Activated T-cell treated with anti-CD3 and anti-CD28 coated beads, Interleukin-2, amount 50 U/mL, for 72 hours (primary cell): ENCODE measurements around the gene AKAP13. TPM values are rescaled to one million over a fixed set of nuclear protein-coding genes. Genes with fewer than 3 reads are reported as not detected.

Source experiments
- ATAC-seq, 2 donors: fragments of 150-1000 bp; cut with Tn5 transposase; replicated peaks in 1 of 2; 2 replicates each; pipeline ENCODE4 v1.10.0; 2021; ENCODE audit warnings: moderate library complexity in 2 of 2, mild to moderate bottlenecking in 1 of 2
- DNase-seq, 2 donors: peaks; one replicate each; pipeline ENCODE4 v3.0.0; 2021 to 2022; ENCODE audit warnings: mixed read lengths in 1 of 2
- H3K27ac Mint-ChIP-seq: one replicate; pipeline ENCODE4 v1.8.0; 2022; ENCODE audit warnings: mild to moderate bottlenecking, moderate library complexity, mixed read lengths
- H3K27me3 Mint-ChIP-seq: one replicate; pipeline ENCODE4 v1.8.0; 2022; ENCODE audit warnings: low read depth, mixed read lengths
- H3K36me3 Mint-ChIP-seq, 2 donors: one replicate each; pipeline ENCODE4 v1.8.0; 2022; ENCODE audit warnings: mixed read lengths in 2 of 2, mild to moderate bottlenecking in 1 of 2; ENCODE audit not compliant: insufficient read depth in 2 of 2
- H3K4me1 Mint-ChIP-seq: one replicate; pipeline ENCODE4 v1.8.0; 2022; ENCODE audit warnings: low read depth, mixed read lengths
- H3K4me3 Mint-ChIP-seq, 2 donors: one replicate each; pipeline ENCODE4 v1.8.0; 2022; ENCODE audit warnings: mild to moderate bottlenecking in 2 of 2, mixed read lengths in 2 of 2, moderate library complexity in 2 of 2
- H3K9me3 Mint-ChIP-seq, 2 donors: one replicate each; pipeline ENCODE4 v1.8.0; 2022; ENCODE audit warnings: mixed read lengths in 2 of 2
- total RNA-seq, 2 donors: library from RNA; stranded (reverse); gene quantifications; one replicate each; pipeline ENCODE4 v1.2.3, GENCODE V29; 2022

Gene AKAP13
- total RNA-seq, 2 donors from 2014 or later, result 134 to 185 TPM

GRCh38 chr15:85455891-85456290, 75.5 kb downstream of the AKAP13 start:
- H3K9me3 Mint-ChIP-seq, result peaks cover 9 to 11% of the 10 kb centered on the region in 2 donors
- H3K4me1 Mint-ChIP-seq, result peaks cover 48% of the 10 kb centered on the region
- H3K4me3 Mint-ChIP-seq, result no peak overlapping the region
- no peaks in the 10 kb centered on the region for H3K27me3 Mint-ChIP-seq
- peaks cover 9 to 15% of the 10 kb centered on the region in 2 donors for H3K36me3 Mint-ChIP-seq
- peak overlapping the region; percentile 37 for H3K27ac Mint-ChIP-seq
- ATAC-seq (no peak), DNase-seq (no peak)

- H3K4me3 Mint-ChIP-seq, result no peak overlapping the region
- peak in 1 of 2 donors; percentile 35 for ATAC-seq
- H3K4me1 Mint-ChIP-seq, result peaks cover 54% of the 10 kb centered on the region
- H3K27me3 Mint-ChIP-seq, result no peaks in the 10 kb centered on the region
- peaks cover 2 to 5% of the 10 kb centered on the region in 2 donors for H3K9me3 Mint-ChIP-seq
- DNase-seq, result no peak
- no peak overlapping the region for H3K27ac Mint-ChIP-seq
- peaks cover 2 to 6% of the 10 kb centered on the region in 2 donors for H3K36me3 Mint-ChIP-seq
These were observed 76.4 kb downstream of the AKAP13 start for GRCh38 chr15:85456798-85457197.

- Mint-ChIP-seq H3K27me3 (no peaks in the 10 kb centered on the region), H3K36me3 (no peaks in the 10 kb centered on the region), H3K4me3 (no peak overlapping the region), H3K4me1 (peaks cover 54% of the 10 kb centered on the region), H3K27ac (no peak overlapping the region), H3K9me3 (no peaks in the 10 kb centered on the region)
- no peak for DNase-seq
- no peak for ATAC-seq
These were observed 77.1 kb downstream of the AKAP13 start for GRCh38 chr15:85457392-85457968.

GRCh38 chr15:85458764-85459163, 78.4 kb downstream of the AKAP13 start:
- H3K9me3 Mint-ChIP-seq, result no peaks in the 10 kb centered on the region
- H3K4me3 Mint-ChIP-seq, result no peak overlapping the region
- H3K27ac Mint-ChIP-seq, result no peak overlapping the region
- peaks cover 51% of the 10 kb centered on the region for H3K4me1 Mint-ChIP-seq
- no peaks in the 10 kb centered on the region for H3K36me3 Mint-ChIP-seq
- DNase-seq, result no peak
- no peak for ATAC-seq
- no peaks in the 10 kb centered on the region for H3K27me3 Mint-ChIP-seq

GRCh38 chr15:85462029-85462428, 81.6 kb downstream of the AKAP13 start:
- Mint-ChIP-seq H3K36me3 (peaks cover 0 to 2% of the 10 kb centered on the region in 2 donors), H3K9me3 (no peaks in the 10 kb centered on the region), H3K4me1 (peaks cover 47% of the 10 kb centered on the region), H3K4me3 (no peak overlapping the region), H3K27me3 (no peaks in the 10 kb centered on the region), H3K27ac (no peak overlapping the region)
- DNase-seq (no peak), ATAC-seq (no peak)

- Mint-ChIP-seq H3K4me3 (peak overlapping the region in 1 of 2 donors; percentile 23), H3K9me3 (no peaks in the 10 kb centered on the region), H3K36me3 (peaks cover 0 to 2% of the 10 kb centered on the region in 2 donors), H3K27me3 (no peaks in the 10 kb centered on the region), H3K27ac (no peak overlapping the region), H3K4me1 (peaks cover 52% of the 10 kb centered on the region)
- DNase-seq, result no peak
- peak; percentile 42 to 51 for ATAC-seq
These were observed 83.0 kb downstream of the AKAP13 start for GRCh38 chr15:85463276-85463892.

- Mint-ChIP-seq H3K27me3 (no peaks in the 10 kb centered on the region), H3K4me3 (no peak overlapping the region), H3K27ac (peak overlapping the region; percentile 4), H3K36me3 (peaks cover 0 to 2% of the 10 kb centered on the region in 2 donors), H3K4me1 (peaks cover 49% of the 10 kb centered on the region), H3K9me3 (no peaks in the 10 kb centered on the region)
- no peak for ATAC-seq
- no peak for DNase-seq
These were observed 83.6 kb downstream of the AKAP13 start for GRCh38 chr15:85463976-85464375.

GRCh38 chr15:85464471-85464870, 84.1 kb downstream of the AKAP13 start:
- DNase-seq (no peak), ATAC-seq (no peak)
- H3K4me3 Mint-ChIP-seq, result no peak overlapping the region
- peaks cover 49% of the 10 kb centered on the region for H3K4me1 Mint-ChIP-seq
- H3K36me3 Mint-ChIP-seq, result peaks cover 0 to 2% of the 10 kb centered on the region in 2 donors
- no peaks in the 10 kb centered on the region for H3K27me3 Mint-ChIP-seq
- H3K27ac Mint-ChIP-seq, result peak overlapping the region; percentile 4
- no peaks in the 10 kb centered on the region for H3K9me3 Mint-ChIP-seq

GRCh38 chr15:85470563-85471271, 90.3 kb downstream of the AKAP13 start:
- peaks cover 63% of the 10 kb centered on the region for H3K4me1 Mint-ChIP-seq
- DNase-seq, result no peak
- peak; percentile 46 to 50 for ATAC-seq
- H3K36me3 Mint-ChIP-seq, result peaks cover 0 to 2% of the 10 kb centered on the region in 2 donors
- H3K27me3 Mint-ChIP-seq, result no peaks in the 10 kb centered on the region
- no peaks in the 10 kb centered on the region for H3K9me3 Mint-ChIP-seq
- no peak overlapping the region for H3K27ac Mint-ChIP-seq
- no peak overlapping the region for H3K4me3 Mint-ChIP-seq

GRCh38 chr15:85472349-85472748, 91.9 kb downstream of the AKAP13 start:
- peak overlapping the region; percentile 10 for H3K27ac Mint-ChIP-seq
- no peaks in the 10 kb centered on the region for H3K9me3 Mint-ChIP-seq
- H3K36me3 Mint-ChIP-seq, result no peaks in the 10 kb centered on the region
- H3K27me3 Mint-ChIP-seq, result no peaks in the 10 kb centered on the region
- peaks cover 73% of the 10 kb centered on the region for H3K4me1 Mint-ChIP-seq
- no peak for DNase-seq
- no peak for ATAC-seq
- H3K4me3 Mint-ChIP-seq, result no peak overlapping the region

- peaks cover 79% of the 10 kb centered on the region for H3K4me1 Mint-ChIP-seq
- no peaks in the 10 kb centered on the region for H3K27me3 Mint-ChIP-seq
- DNase-seq, result peak; percentile 9 to 25
- H3K4me3 Mint-ChIP-seq, result peak overlapping the region; percentile 16 to 23
- no peaks in the 10 kb centered on the region for H3K36me3 Mint-ChIP-seq
- peak; percentile 70 to 73 for ATAC-seq
- H3K9me3 Mint-ChIP-seq, result no peaks in the 10 kb centered on the region
- peak overlapping the region; percentile 77 for H3K27ac Mint-ChIP-seq
These were observed 93.1 kb downstream of the AKAP13 start for GRCh38 chr15:85473455-85473854.

GRCh38 chr15:85474700-85475316, 94.4 kb downstream of the AKAP13 start:
- H3K36me3 Mint-ChIP-seq, result no peaks in the 10 kb centered on the region

GRCh38 chr15:85475317-85475701, 94.9 kb downstream of the AKAP13 start:
- Mint-ChIP-seq H3K4me1 (peaks cover 86% of the 10 kb centered on the region), H3K27ac (no peak overlapping the region), H3K9me3 (no peaks in the 10 kb centered on the region), H3K27me3 (no peaks in the 10 kb centered on the region), H3K4me3 (no peak overlapping the region), H3K36me3 (no peaks in the 10 kb centered on the region)
- ATAC-seq, result no peak
- DNase-seq, result no peak

More at GRCh38 chr15:85474700-85475316, 94.4 kb downstream of the AKAP13 start:
- Mint-ChIP-seq H3K4me3 (no peak overlapping the region), H3K27me3 (no peaks in the 10 kb centered on the region), H3K9me3 (no peaks in the 10 kb centered on the region), H3K4me1 (peaks cover 91% of the 10 kb centered on the region), H3K27ac (no peak overlapping the region)
- ATAC-seq (no peak), DNase-seq (no peak)
